A549 (cell line): ENCODE results near the gene SURF6.

Experiments used
- BCL3 ChIP-seq: fragments of >200 bp; sonication (Bioruptor Twin); formaldehyde crosslinking; IDR thresholded peaks from 3 replicates; pipeline ENCODE4 v1.6.1; 2016
- BHLHE40 ChIP-seq: IDR thresholded peaks from 2 replicates; pipeline ENCODE4 v1.6.1; 2012; ENCODE audit warnings: low read depth, low read length, inconsistent platforms
- CHD2 ChIP-seq: fragments of 150-350 bp; IDR thresholded peaks from 2 replicates; pipeline ENCODE4 v1.6.1; 2014; ENCODE audit warnings: low read length; ENCODE audit not compliant: partially characterized antibody
- JUNB ChIP-seq: fragments of >200 bp; sonication (Bioruptor Twin); formaldehyde crosslinking; IDR thresholded peaks from 2 replicates; pipeline ENCODE4 v1.6.1; 2016
- MAFK ChIP-seq: fragments of 450-650 bp; IDR thresholded peaks from 2 replicates; pipeline ENCODE4 v1.6.1; 2014; ENCODE audit not compliant: partially characterized antibody
- NFE2L2 ChIP-seq: fragments of 150-350 bp; conservative IDR thresholded peaks from 2 replicates; pipeline ENCODE4 v1.6.1; 2014; ENCODE audit warnings: low read length
- POLR2A ChIP-seq: IDR thresholded peaks from 2 replicates; pipeline ENCODE4 v1.6.1; 2012; ENCODE audit warnings: mild to moderate bottlenecking, low read length
- RCOR1 ChIP-seq: fragments of 150-350 bp; IDR thresholded peaks from 2 replicates; pipeline ENCODE4 v1.6.1; 2014; ENCODE audit warnings: antibody characterized with exemption, low read length, low read depth
- TF ChIP-seq, protein P1 (sequence below): fragments of 200-600 bp; sonication (generic); IDR thresholded peaks from 2 replicates; pipeline ENCODE4 v1.6.1; 2016; ENCODE audit warnings: antibody characterized with exemption, mild to moderate bottlenecking, moderate library complexity
- TF ChIP-seq, protein P2 (sequence below): fragments of >200 bp; sonication (Bioruptor Twin); formaldehyde crosslinking; IDR thresholded peaks from 3 replicates; pipeline ENCODE4 v1.5.1; 2016
- TF ChIP-seq, protein P3 (sequence below): IDR thresholded peaks from 2 replicates; pipeline ENCODE4 v1.6.1; 2012
- TF ChIP-seq, protein P4 (sequence below): fragments of 150-350 bp; IDR thresholded peaks from 2 replicates; pipeline ENCODE4 v1.6.1; 2014; ENCODE audit warnings: low read depth, mild to moderate bottlenecking, low read length

DNA sequence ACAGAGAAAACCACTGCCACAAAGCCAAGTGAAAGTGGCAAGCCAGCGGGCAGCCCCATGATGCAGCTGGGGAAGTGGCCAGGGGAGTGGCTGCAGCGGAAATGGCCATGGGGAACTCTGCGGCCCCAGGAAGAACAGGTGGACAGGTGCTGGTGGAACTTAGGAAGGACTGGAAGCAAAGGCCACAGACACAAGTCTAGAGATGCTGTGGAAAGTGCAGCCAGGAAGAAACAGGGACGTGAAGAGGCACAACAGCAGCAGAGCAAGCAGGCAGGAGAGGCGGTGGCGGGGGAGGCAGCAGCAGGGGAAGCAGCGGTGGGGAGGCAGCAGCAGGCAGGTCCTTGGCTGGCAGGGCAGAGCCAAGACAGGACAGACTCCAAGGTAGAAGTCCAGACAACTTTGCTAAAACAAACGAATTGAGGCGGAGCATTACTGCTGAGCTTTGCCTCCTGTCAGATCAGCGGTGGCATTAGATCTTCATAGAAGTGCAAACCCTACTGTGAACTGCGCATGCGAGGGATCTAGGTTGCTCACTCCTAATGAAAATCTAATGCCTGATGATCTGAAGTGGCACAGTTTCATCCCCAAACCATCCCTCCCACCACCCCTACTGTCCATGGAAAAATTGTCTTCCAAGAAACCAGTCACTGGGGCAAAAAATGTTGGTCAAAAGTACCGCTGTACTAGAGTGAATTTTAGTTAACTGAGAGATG is 11.8 kb downstream of the SURF6 start:
- TF ChIP-seq, protein P1, sequence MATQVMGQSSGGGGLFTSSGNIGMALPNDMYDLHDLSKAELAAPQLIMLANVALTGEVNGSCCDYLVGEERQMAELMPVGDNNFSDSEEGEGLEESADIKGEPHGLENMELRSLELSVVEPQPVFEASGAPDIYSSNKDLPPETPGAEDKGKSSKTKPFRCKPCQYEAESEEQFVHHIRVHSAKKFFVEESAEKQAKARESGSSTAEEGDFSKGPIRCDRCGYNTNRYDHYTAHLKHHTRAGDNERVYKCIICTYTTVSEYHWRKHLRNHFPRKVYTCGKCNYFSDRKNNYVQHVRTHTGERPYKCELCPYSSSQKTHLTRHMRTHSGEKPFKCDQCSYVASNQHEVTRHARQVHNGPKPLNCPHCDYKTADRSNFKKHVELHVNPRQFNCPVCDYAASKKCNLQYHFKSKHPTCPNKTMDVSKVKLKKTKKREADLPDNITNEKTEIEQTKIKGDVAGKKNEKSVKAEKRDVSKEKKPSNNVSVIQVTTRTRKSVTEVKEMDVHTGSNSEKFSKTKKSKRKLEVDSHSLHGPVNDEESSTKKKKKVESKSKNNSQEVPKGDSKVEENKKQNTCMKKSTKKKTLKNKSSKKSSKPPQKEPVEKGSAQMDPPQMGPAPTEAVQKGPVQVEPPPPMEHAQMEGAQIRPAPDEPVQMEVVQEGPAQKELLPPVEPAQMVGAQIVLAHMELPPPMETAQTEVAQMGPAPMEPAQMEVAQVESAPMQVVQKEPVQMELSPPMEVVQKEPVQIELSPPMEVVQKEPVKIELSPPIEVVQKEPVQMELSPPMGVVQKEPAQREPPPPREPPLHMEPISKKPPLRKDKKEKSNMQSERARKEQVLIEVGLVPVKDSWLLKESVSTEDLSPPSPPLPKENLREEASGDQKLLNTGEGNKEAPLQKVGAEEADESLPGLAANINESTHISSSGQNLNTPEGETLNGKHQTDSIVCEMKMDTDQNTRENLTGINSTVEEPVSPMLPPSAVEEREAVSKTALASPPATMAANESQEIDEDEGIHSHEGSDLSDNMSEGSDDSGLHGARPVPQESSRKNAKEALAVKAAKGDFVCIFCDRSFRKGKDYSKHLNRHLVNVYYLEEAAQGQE, result no peak
- TF ChIP-seq, protein P2, sequence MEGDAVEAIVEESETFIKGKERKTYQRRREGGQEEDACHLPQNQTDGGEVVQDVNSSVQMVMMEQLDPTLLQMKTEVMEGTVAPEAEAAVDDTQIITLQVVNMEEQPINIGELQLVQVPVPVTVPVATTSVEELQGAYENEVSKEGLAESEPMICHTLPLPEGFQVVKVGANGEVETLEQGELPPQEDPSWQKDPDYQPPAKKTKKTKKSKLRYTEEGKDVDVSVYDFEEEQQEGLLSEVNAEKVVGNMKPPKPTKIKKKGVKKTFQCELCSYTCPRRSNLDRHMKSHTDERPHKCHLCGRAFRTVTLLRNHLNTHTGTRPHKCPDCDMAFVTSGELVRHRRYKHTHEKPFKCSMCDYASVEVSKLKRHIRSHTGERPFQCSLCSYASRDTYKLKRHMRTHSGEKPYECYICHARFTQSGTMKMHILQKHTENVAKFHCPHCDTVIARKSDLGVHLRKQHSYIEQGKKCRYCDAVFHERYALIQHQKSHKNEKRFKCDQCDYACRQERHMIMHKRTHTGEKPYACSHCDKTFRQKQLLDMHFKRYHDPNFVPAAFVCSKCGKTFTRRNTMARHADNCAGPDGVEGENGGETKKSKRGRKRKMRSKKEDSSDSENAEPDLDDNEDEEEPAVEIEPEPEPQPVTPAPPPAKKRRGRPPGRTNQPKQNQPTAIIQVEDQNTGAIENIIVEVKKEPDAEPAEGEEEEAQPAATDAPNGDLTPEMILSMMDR, result no peak
- TF ChIP-seq, protein P3, sequence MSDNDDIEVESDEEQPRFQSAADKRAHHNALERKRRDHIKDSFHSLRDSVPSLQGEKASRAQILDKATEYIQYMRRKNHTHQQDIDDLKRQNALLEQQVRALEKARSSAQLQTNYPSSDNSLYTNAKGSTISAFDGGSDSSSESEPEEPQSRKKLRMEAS, result no peak
- TF ChIP-seq, protein P4, sequence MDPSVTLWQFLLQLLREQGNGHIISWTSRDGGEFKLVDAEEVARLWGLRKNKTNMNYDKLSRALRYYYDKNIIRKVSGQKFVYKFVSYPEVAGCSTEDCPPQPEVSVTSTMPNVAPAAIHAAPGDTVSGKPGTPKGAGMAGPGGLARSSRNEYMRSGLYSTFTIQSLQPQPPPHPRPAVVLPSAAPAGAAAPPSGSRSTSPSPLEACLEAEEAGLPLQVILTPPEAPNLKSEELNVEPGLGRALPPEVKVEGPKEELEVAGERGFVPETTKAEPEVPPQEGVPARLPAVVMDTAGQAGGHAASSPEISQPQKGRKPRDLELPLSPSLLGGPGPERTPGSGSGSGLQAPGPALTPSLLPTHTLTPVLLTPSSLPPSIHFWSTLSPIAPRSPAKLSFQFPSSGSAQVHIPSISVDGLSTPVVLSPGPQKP, result no peak
- no peak for TF ChIP-seq RCOR1
- no peak for TF ChIP-seq POLR2A
- TF ChIP-seq MAFK, result no peak
- no peak for TF ChIP-seq BCL3
- TF ChIP-seq NFE2L2, result no peak
- no peak for TF ChIP-seq CHD2
- no peak for TF ChIP-seq JUNB
- no peak for TF ChIP-seq BHLHE40
